Parathyroid adenoma (tissue), 2 donors: Measurements from ENCODE around the gene RBMS3.

Experiments
- H2AFZ ChIP-seq: fragments of 300-600 bp; sonication (generic); one replicate; pipeline ENCODE4 v1.7.0; 2017; ENCODE audit warnings: antibody characterized with exemption, mild to moderate bottlenecking
- H3K27ac ChIP-seq: fragments of 300-600 bp; sonication (generic); one replicate; pipeline ENCODE4 v1.7.0; 2017
- H3K27me3 ChIP-seq: fragments of 300-600 bp; sonication (generic); one replicate; pipeline ENCODE4 v1.7.0; 2017; ENCODE audit warnings: low read length; ENCODE audit not compliant: control insufficient read depth, insufficient read depth
- H3K36me3 ChIP-seq: fragments of 300-600 bp; sonication (generic); one replicate; pipeline ENCODE4 v1.7.0; 2017; ENCODE audit warnings: low read length; ENCODE audit not compliant: control insufficient read depth, insufficient read depth
- H3K4me1 ChIP-seq: fragments of 300-600 bp; sonication (generic); one replicate; pipeline ENCODE4 v1.7.0; 2017; ENCODE audit warnings: control low read depth
- H3K4me2 ChIP-seq: fragments of 300-600 bp; sonication (generic); one replicate; pipeline ENCODE4 v1.7.0; 2017; ENCODE audit warnings: low read length
- H3K4me3 ChIP-seq: fragments of 300-600 bp; sonication (generic); one replicate; pipeline ENCODE4 v1.7.0; 2017; ENCODE audit warnings: low read depth, low read length
- H3K79me2 ChIP-seq: fragments of 300-600 bp; sonication (generic); one replicate; pipeline ENCODE4 v1.7.0; 2017; ENCODE audit warnings: control low read depth
- H3K9ac ChIP-seq: fragments of 300-600 bp; sonication (generic); one replicate; pipeline ENCODE4 v1.7.0; 2017; ENCODE audit warnings: mild to moderate bottlenecking
- H3K9me3 ChIP-seq: fragments of 300-600 bp; sonication (generic); one replicate; pipeline ENCODE4 v1.7.0; 2017; ENCODE audit warnings: low read length; ENCODE audit not compliant: control insufficient read depth
- CTCF ChIP-seq: fragments of 300-600 bp; sonication (generic); IDR thresholded peaks from one replicate; pipeline ENCODE4 v1.7.0; 2017; ENCODE audit warnings: antibody characterized with exemption, mild to moderate bottlenecking
- donor health status: primary hyperparathyroidism.

Gene RBMS3

GRCh38 chr3:29754346-29754745 lies 473.5 kb downstream of the RBMS3 start:
- H3K27ac ChIP-seq = no peak overlapping the region
- H3K4me2 ChIP-seq = no peak overlapping the region
- H3K9me3 ChIP-seq = no peaks in the 10 kb centered on the region
- TF ChIP-seq CTCF = no peak
- H3K4me3 ChIP-seq = no peak overlapping the region
- H2AFZ ChIP-seq = no peak overlapping the region
- H3K9ac ChIP-seq = no peak overlapping the region
- no peaks in the 10 kb centered on the region for H3K36me3 ChIP-seq
- no peaks in the 10 kb centered on the region for H3K79me2 ChIP-seq
- H3K27me3 ChIP-seq = no peaks in the 10 kb centered on the region
- H3K4me1 ChIP-seq = peaks cover 20% of the 10 kb centered on the region

- Histone ChIP-seq H3K27ac (no peak overlapping the region), H3K4me1 (peaks cover 20% of the 10 kb centered on the region)
Measured at GRCh38 chr3:29755416-29755815, 474.5 kb downstream of the RBMS3 start.

GRCh38 chr3:29757054-29757777 lies 476.3 kb downstream of the RBMS3 start:
- Histone ChIP-seq H3K4me3 (no peak overlapping the region), H3K4me2 (no peak overlapping the region), H2AFZ (peak overlapping the region; percentile 7), H3K4me1 (peaks cover 20% of the 10 kb centered on the region), H3K36me3 (no peaks in the 10 kb centered on the region), H3K79me2 (no peaks in the 10 kb centered on the region), H3K27me3 (no peaks in the 10 kb centered on the region), H3K9me3 (no peaks in the 10 kb centered on the region), H3K9ac (no peak overlapping the region), H3K27ac (peak overlapping the region; percentile 56)
- TF ChIP-seq CTCF = no peak

More at GRCh38 chr3:29755416-29755815, 474.5 kb downstream of the RBMS3 start:
- Histone ChIP-seq H3K9me3 (no peaks in the 10 kb centered on the region), H3K27me3 (no peaks in the 10 kb centered on the region), H3K36me3 (no peaks in the 10 kb centered on the region), H3K9ac (no peak overlapping the region), H3K79me2 (no peaks in the 10 kb centered on the region), H2AFZ (no peak overlapping the region), H3K4me2 (no peak overlapping the region), H3K4me3 (no peak overlapping the region)
- no peak for TF ChIP-seq CTCF

GRCh38 chr3:29758108-29758433 lies 477.2 kb downstream of the RBMS3 start:
- Histone ChIP-seq H3K4me3 (no peak overlapping the region), H3K27ac (peak overlapping the region; percentile 56), H3K9ac (no peak overlapping the region), H3K9me3 (no peaks in the 10 kb centered on the region), H3K27me3 (no peaks in the 10 kb centered on the region), H3K79me2 (no peaks in the 10 kb centered on the region), H3K36me3 (no peaks in the 10 kb centered on the region), H3K4me1 (peaks cover 20% of the 10 kb centered on the region), H2AFZ (peak overlapping the region; percentile 23), H3K4me2 (no peak overlapping the region)
- TF ChIP-seq CTCF = no peak
